ENCODE measurements around the gene ALAD.

Gene ALAD

GRCh38 chr9:113343732-113344231 is 57.3 kb downstream of the ALAD start:
- DNase-seq: peak; percentile 99

GRCh38 chr9:113341712-113342410 is 59.2 kb downstream of the ALAD start:
- DNase-seq: peak; percentile 96

GRCh38 chr9:113340011-113340699 is 60.9 kb downstream of the ALAD start, which contains the start of gene WDR31:
TSS of gene WDR31 (minus strand) at chr9:113340275. CDS start at chr9:113332022, 8,253 bp downstream.
- peak; percentile 87 for DNase-seq

GRCh38 chr9:113337714-113338113 is 63.4 kb downstream of the ALAD start:
- no peak for DNase-seq
